Measurements from ENCODE around the gene DSG2.

DSG2 gene

DNA sequence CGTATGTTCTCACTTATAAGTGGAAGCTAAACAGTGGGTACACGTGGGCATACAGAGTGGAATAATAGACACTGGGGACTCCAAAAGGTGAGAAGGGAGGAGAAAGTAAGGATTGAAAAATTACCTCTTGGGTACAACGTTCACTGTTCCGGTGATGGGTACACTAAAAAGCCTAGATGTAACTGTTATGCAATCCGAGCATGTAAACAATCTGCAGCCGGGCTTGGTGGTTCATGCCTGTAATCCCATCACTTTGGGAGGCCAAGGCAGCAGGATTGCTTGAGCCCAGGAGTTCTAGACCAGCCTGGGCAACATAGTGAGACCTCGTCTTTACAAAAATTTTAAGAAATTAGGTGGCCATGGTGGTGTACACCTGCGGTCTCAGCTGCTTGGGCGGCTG is 60.6 kb downstream of the DSG2 start:
- DNase-seq, result no peak

DNA sequence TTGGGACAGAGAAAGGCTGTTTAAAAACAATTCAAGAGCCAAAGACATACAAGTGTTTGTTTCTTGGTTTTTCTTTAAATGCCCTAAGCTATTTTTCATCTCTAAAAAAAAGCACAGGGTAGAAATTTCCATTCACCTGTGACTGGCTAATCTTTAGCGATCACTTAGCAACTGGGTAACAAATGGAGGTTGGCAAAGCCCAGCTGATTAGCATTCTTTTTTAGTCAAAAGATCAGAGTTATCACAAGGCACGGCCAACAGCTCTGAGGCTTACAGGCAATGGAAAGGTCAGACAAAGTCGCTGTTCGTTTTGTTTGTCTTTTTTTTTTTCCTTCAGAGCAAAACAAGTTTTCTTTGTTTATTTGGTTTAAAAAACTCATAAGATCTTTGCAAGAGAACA is 64.7 kb downstream of the DSG2 start:
- DNase-seq, result no peak

DNA sequence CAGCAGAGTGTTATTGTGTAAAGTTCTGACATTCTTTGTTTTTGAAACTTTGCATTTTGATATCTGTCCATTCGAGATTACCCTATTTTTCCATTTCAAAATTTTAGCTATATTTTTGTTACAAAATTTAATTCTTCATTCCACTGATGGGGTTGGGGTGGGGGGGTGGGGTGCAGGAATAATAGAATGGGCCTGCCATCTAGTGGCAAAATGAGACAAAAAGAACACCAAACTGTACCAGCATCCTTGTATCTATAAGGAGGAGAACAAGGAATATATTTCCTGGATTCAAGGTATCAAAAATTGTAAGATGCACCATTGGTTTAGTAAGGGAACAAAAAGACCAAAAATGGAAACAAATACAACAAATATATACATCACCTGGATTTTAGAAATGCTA is 65.8 kb downstream of the DSG2 start:
- DNase-seq, result no peak

DNA sequence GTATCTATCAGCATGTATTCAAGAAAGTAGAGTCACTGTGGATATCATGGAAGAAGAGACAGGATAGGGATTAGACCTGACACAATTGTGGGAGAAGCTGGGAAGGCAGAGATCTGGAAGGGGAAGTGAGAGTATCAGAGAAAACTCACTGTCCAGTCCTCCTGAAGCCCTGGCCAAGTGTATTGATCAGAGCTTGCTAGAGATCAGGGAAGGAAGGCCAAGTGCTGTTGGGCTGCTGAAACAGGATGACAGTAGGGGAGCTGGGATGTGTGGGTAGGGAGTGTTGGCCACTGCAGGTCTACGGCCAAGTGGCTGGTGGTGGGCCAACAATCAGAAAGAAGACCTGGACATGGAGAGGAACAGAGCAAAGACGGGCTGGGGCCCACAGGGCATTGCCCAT is 67.4 kb downstream of the DSG2 start:
- no peak for DNase-seq

DNA sequence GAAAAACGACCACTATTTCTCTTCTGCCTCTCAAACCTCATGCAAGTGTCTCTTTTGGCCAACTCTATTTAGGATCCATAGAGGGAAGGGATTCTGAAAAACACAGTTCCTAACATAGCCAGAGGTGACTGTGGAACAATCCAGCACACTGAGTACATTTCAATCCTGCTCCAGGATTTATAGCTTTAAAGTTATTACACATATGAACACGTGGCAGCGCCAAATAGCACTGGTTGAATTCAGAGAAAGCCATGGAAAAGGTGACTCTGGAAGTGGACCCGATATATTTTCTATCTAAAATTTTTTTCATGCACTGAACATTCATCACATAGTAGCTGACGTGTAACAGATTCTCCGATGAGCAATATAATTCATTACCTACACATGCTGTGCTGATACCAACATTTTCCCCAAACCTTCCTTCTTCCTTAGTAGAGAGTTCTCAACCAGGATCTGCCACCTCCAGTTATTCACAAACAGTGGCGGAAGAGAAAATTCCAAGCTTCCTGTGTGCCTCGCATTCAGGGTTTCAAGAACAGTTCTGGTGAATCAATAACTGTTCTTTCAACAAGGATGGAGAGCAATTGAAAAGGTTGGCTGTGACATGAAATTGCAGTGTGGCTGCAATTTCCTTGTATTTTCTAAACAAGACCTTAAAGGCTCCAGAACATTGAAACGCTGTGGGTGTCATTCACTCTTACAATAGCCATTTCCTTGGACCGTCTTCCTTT is 68.0 kb downstream of the DSG2 start:
- DNase-seq, result no peak

DNA sequence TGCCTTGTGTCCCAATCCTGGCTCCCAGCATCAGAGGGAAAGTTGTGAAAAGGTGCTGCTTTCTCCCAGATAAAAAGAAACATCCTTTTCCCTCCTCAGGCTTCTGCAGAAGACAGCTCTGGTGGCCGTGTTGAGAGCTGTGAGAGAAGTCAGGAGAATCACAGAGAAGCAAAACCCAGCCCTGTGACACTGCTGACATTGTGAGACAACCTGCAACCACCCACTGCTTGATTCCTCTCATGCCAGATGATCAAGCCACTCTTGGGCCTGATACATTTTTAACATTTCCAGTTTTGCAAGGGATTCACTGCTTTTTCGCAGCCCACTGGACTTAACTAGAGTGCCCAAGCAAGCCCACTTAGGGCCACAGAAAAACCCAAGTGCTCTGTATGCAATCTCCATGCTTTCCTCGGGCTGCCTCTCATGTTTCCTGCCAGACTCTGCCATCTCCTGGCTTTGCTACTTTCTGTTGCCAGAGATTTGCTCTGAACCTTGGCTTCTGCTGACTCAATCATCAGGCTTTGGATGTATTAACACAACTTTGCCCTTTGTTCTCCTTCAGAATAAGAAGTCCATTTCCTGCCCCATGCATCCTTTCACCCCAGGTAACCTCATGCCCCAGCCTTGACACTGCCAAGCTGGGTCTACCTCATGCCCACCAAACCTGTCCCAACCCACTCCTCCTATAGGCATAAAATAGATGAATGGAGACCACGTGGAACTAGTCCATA is 68.8 kb downstream of the DSG2 start:
- DNase-seq, result no peak

DNA sequence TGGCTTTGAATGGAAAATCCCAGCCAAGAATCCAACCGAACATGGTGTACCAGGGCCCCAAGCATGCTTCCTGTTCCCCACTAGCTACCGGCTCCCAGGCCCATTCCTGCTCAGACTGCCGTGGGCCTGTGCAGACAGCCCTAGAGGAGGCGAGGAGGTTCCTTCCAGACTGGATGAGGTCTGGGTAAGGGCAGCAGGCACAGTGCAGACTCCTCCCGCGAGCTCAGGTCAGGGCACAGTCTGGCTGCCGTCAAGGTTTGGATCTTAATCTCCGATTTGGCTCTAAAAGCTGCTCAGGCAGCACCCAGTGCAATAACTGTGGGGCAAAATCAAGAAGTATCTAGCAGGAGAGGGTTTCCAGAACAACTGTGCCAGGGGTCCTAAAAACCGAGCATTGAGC is 74.4 kb downstream of the DSG2 start:
- no peak for DNase-seq

DNA sequence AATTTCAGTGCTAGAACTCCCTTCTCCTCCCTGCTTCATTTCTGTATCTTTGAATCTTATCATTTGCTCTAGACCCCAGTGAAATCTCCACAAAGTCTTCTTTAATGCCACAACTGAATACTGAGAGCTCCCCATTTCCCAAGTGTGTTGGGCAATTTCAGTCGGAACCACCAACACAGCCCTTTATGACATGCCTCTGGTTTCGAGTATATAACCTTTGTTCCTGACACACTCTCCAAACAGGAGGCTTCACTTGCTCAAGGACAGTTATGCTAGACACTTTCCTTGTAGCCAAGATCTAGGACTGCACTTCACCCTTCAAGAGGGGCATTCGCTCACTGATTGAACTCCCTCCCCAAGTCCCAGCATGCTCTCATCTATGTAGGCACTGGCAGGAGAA is 75.1 kb downstream of the DSG2 start:
- DNase-seq, result no peak

DNA sequence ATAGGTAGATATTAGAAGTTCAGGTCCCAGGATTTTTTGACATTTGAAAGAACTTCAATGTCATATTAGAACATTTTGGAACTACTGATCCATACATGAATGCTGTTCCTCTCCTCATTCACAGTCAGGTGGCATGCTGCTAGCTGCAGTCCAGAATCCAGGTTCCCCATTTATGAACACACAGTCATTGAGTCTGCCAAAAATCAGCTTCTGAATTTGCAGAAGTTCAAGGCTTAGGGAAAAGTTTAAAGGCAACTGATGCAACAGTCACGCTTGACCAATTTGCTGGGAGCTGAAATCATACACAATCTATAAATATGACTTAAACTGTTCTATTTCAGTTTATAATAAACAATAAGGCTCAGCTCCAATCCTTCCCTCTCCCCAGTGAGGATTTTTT is 76.4 kb downstream of the DSG2 start:
- no peak for DNase-seq

DNA sequence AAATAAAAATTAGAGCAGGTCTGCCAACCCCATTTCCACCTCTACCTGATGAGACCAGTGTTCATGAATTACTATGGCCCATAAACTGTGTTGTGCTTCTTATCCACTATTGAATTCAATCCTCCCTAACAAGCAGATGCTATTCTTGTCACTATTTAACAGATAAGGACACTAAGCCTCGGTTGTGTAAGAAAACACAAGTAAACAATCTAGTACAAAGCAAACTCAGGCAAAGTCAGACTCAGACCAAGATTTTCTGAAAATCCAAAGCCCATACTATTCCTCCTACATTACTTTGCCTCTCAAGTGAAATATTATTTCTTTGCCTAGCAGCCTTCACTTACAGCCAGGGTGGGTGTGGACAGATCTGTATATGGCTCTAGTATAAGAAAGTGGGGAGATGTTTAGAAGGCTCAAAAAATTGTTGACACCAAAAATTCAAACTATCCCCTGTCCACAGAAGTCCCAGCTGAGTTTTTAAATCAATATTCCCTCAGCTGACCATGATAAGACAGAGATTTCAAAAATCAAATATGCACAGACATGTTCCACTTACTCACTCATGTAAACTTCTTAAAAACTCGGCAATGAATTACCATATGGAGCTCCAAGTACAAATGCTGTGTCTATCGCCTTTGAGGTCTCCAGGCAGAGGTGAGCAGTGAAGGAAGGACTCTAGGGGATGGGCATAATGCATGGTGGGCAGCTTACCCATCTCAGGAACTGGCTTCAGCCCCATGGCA is 77.7 kb downstream of the DSG2 start:
- no peak for DNase-seq

DNA sequence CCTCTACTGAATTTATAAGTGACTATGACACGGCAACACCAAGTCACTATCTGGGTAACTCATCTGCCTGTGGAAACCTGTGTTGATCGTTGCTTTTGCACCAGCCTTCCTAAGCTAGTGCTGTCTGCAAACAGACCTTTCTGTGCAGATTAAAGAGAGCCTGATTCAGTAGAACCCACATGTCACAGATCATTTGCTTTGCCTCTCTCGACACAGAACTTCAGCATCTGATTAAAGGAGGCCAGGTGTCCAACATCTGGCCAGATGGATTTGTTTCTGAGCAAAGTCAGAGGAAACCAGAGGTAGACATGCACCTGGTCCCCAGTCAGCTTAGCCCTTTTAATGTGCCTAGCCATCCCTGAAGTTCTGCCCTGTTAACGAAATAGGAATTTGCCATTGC is 78.7 kb downstream of the DSG2 start:
- DNase-seq, result no peak

DNA sequence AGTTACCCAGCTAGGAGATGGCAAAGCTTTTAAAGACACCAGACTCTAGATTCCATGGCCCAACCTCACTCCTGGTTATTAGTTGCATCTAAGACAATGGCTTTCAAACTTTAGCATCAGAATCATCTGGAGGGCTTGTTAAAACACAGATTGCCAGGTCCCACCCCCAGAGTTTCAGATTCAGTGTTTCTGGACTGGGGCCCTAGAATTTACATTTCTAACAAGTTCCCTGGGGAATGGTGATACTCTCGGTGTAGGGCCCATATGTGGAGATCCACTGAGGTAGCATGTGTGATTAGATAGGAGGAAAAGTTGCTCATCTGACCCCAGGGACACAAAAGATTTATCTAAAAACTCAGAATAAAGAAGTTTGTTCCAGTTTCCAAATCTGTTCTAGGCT is 79.2 kb downstream of the DSG2 start:
- DNase-seq, result no peak

DNA sequence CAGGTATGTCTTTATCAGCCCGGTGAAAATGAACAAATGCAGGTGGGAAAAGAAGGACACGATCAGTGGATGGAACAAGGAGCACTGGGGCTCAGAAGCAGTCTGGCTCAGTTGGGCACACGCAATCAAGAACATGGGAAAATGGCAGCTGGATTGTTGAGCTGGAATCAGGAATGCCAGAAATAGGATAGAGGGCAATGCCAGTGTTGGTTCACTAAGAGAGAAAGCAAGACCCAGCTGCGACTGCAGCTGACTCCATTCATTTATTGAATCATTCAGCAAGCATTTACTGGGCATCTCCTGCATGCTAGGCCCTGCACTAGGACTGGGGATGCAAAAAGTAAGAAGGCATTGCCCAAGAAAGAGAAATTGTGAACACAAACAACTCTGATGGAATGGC is 80.1 kb downstream of the DSG2 start:
- no peak for DNase-seq

DNA sequence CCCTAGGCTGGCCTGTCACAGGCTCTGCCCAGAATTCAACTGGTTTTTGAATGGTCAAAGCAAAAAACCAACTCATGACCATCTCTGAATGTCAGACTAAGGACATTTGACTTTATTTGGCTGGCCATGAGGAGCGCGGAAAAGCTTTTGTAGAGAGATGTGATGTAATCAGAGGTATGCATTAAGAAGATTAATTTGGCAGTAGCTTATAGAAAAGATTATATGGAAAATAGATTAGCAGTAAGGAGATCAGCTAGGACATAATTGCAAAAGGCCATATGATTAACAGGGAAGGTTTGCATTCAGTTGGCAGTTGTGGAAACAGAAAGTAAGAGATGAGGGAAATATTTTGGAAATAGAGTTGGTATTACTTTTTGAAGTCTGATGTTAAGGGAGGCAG is 81.4 kb downstream of the DSG2 start:
- DNase-seq, result no peak

DNA sequence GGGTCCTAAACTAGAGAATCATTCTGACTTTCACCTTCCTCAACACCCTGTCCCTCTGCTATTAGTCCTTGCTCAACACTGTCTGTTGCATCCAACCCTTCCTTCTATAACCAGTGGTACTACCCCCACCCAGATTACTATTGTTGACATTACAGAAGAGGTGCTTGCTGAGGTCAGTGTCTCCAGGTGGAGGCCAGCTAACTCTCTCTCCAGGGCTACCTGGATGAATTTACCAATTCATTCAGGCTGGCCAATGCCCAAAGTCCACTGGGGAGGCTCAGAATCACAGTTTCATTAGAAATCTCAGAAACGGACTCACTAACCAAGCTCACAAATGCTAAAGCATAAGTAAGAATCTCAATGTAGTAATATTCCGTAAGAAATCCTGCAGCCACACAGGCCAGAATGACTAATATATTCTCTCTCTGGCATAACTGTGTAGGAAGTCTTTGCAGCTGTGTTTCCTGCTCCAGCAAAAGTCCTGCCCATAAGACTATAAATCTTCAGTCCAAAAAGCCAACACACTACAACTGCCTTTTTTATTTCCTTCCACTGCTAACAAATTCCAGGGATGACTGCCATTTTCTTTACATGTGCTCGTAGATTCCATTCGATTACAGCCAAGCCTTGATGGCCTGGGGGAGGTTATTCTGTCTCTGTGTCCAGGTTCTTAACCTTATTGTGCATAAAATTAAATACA is 83.7 kb downstream of the DSG2 start:
- DNase-seq, result no peak

DNA sequence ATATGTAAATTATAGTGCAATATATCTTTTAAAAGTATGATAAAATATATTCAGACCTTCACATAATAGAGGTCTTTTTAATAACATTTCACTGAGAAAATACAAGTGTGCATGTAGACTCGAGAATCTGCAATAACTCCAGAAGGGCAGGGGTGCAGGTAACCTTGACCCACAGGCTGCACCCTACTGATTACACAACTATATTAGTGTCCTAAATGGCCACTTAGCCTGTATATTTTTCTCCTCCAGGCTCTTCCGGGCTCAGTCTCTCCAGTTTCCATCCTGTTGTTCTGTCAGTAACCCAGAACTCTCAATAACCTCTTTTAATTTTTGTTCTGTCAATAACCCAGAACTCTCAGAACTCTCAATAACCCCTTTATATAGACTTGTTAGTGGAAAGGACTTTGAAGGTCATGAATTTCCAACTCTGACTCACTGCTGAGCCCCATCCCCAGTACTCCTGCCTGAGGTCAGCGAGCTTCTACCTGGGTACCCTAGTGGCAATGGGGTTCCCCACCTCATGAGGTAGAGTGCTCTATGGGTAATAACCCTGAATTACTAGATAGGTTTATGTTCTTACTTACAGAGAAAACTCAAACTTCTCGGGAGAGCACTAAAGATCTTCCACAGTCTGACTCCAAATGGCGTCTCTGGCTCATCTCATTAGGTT is 85.3 kb downstream of the DSG2 start:
- DNase-seq, result no peak

DNA sequence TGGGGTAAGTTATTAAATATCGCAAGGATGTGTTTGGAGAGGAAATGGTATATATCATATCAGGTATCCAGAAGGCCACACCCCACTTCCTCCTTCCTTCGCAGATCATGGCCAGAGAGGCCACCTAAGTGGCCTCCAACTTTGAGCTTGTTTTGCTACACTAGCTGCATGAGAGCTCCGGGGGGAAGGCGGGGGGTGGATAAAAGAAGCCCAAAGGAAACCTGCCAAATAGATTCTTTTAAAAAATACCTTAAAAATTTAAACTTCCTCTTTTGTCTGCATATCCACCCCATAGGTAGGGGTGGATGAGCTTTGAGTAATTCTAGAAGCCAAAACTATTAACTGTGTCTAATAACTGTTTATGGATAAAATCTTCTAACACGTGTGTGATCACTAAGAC is 88.0 kb downstream of the DSG2 start:
- DNase-seq, result no peak

DNA sequence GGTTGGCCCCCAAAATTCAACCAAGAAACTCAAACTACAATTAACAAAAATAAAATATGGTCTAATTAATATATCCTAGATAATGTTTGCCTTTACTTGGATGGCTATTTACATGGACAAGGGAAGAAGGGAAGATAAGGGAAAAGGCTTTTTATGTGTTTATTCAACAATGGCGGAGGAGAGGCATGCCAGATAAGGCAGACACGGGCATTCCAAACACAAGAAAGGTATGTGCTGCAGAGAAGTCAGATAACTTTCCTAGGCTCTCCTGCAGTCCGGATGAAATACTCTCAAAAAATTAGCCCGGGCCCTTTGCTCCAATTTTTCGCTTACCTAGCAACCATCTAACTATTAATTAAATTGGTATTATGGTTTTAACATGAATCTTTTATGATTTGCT is 88.6 kb downstream of the DSG2 start:
- DNase-seq, result no peak

DNA sequence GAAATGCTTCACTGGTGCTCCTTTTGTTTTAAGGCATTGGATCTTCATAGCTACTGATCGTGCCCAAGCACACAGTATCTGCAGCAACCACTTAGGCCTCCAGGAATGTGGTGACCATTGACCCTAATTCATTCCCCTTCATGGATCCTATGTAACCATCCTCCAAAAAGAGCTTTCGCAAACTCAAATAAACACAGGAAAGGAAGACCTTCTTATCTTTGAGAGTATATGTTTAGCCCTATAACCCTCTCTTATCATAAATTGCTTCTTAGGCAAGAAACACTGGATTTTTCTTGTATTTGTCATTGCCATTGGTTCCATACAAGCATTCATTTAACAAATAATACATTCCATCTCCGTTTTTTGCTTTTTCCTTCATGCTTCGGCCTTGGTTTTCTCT is 89.6 kb downstream of the DSG2 start:
- DNase-seq, result no peak

DNA sequence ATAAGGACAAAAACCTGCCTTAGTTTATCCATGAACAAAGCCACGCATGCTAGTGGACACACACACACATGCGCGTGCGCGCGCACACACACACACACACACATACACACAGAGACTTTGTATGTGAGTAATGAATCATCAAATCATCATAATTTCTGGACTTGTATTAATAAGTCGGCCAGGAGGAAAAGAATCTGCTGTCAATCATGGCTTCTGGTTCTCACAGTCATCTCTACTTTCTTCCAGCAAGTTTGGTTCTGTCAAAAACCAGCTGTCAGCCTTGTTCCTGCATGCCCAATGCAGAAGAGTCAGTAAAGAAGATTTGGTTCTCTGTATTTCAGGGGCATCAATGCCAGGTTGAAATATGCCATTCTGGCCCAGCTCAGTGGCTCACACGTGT is 92.6 kb downstream of the DSG2 start:
- DNase-seq, result no peak

DNA sequence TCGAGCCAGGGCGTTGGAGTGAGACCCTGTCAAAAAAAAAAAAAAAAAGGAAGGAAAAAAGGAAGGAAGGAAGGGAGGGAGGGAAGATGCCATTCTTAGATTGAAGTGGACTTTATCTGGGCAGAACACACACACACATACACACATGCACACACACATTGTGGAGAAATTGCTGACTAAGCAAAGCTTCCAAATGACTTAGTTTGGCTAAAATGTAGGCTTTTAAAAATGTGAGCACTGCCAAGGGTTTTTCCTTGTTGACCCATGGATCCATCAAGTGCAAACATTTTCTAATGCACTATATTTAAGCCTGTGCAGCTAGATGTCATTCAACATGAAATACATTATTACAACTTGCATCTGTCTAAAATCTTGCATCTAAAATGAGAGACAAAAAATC is 93.1 kb downstream of the DSG2 start:
- DNase-seq, result no peak

DNA sequence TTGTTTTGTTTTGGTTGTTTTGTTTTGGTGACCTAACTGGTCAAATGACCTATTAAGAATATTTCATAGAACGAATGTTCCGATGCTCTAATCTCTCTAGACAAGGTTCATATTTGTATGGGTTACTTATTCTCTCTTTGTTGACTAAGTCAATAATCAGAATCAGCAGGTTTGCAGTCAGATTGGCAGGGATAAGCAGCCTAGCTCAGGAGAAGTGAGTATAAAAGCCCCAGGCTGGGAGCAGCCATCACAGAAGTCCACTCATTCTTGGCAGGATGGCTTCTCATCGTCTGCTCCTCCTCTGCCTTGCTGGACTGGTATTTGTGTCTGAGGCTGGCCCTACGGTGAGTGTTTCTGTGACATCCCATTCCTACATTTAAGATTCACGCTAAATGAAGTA is 93.7 kb downstream of the DSG2 start, which contains the start of gene TTR:
TTR (plus strand) TSS at position 250 of the 400 bp plus-strand sequence; CDS start at position 276, 26 bp downstream.
- no peak for DNase-seq

Data from NCI-H2171 (cell line).